GM18909 (cell line): ENCODE measurements around the gene SWAP70.

Experiments used
- ATAC-seq: cut with Tn5 transposase; IDR thresholded peaks from one replicate; pipeline ENCODE4 v1.9.1; 2021; ENCODE audit warnings: mild to moderate bottlenecking; ENCODE audit not compliant: unreplicated experiment, poor library complexity

Gene SWAP70

GRCh38 chr11:9799886-9800285, 136.0 kb downstream of the SWAP70 start:
- ATAC-seq, result no peak

GRCh38 chr11:9802291-9802861, 138.5 kb downstream of the SWAP70 start:
- no peak for ATAC-seq
